Brain microvascular endothelial cell (primary cell): ENCODE data around the gene SHC1.

Experiments used
- DNase-seq: peaks from one replicate; pipeline ENCODE4 v3.0.0-alpha.2; 2020
- H3K27ac ChIP-seq: fragments of 250-450 bp; sonication (Bioruptor Pico); 2 replicates; pipeline ENCODE4 v1.5.1; 2020; ENCODE audit warnings: mild to moderate bottlenecking, moderate library complexity
- H3K27me3 ChIP-seq: fragments of 250-450 bp; sonication (Bioruptor Pico); replicated peaks from 2 replicates; pipeline ENCODE4 v1.5.1; 2020; ENCODE audit warnings: mild to moderate bottlenecking
- H3K36me3 ChIP-seq: fragments of 250-450 bp; sonication (Bioruptor Pico); replicated peaks from 2 replicates; pipeline ENCODE4 v1.5.1; 2020; ENCODE audit warnings: mild to moderate bottlenecking
- H3K4me3 ChIP-seq: 2 replicates; pipeline ENCODE4 v1.5.1; 2011; ENCODE audit warnings: low read depth, mild to moderate bottlenecking, control low read depth, low read length, moderate library complexity
- CTCF ChIP-seq: IDR thresholded peaks from 2 replicates; pipeline ENCODE4 v1.5.1; 2011; ENCODE audit warnings: low read depth, mild to moderate bottlenecking, moderate library complexity, low read length, control low read depth, inconsistent platforms; ENCODE audit errors: missing control alignments
- in situ Hi-C: cut with HindIII; loops from 2 replicates; pipeline ENCODE4 v1.10.0; 2017; ENCODE audit warnings: low sequenced_read_pairs, low pct_ligation_motif_present

The SHC1 gene

GRCh38 chr1:155016231-155016831, 45.8 kb upstream of the SHC1 start:
- Histone ChIP-seq H3K4me3 (no peak overlapping the region), H3K27ac (no peak overlapping the region)

GRCh38 chr1:155015527-155016230, 45.1 kb upstream of the SHC1 start:
- no peak for DNase-seq
- peaks cover 20% of the 10 kb centered on the region for H3K36me3 ChIP-seq
- no peaks in the 10 kb centered on the region for H3K27me3 ChIP-seq
- in situ Hi-C loops: no loop called here
- no peak overlapping the region for H3K27ac ChIP-seq
- no peak overlapping the region for H3K4me3 ChIP-seq
- no peak for TF ChIP-seq CTCF

More at GRCh38 chr1:155016231-155016831, 45.8 kb upstream of the SHC1 start:
- no peaks in the 10 kb centered on the region for H3K27me3 ChIP-seq
- in situ Hi-C loops: no loop called here
- DNase-seq: no peak
- H3K36me3 ChIP-seq: peaks cover 20% of the 10 kb centered on the region
- TF ChIP-seq CTCF: no peak

GRCh38 chr1:155014709-155015508, 44.4 kb upstream of the SHC1 start:
- Histone ChIP-seq H3K36me3 (peaks cover 20% of the 10 kb centered on the region), H3K4me3 (no peak overlapping the region), H3K27ac (no peak overlapping the region), H3K27me3 (no peaks in the 10 kb centered on the region)
- in situ Hi-C loops: no loop called here
- no peak for DNase-seq
- TF ChIP-seq CTCF: no peak

- H3K27me3 ChIP-seq: no peaks in the 10 kb centered on the region
- no peak for TF ChIP-seq CTCF
- no peak overlapping the region for H3K27ac ChIP-seq
- H3K36me3 ChIP-seq: peaks cover 20% of the 10 kb centered on the region
- in situ Hi-C loops: no loop called here
- H3K4me3 ChIP-seq: no peak overlapping the region
- no peak for DNase-seq
These were observed 43.1 kb upstream of the SHC1 start for GRCh38 chr1:155013632-155014031.

GRCh38 chr1:155012776-155013602, 42.4 kb upstream of the SHC1 start:
- no peak for DNase-seq
- Histone ChIP-seq H3K36me3 (peaks cover 20% of the 10 kb centered on the region), H3K27ac (no peak overlapping the region), H3K4me3 (no peak overlapping the region), H3K27me3 (no peaks in the 10 kb centered on the region)
- in situ Hi-C loops: no loop called here
- TF ChIP-seq CTCF: no peak
